ENCODE results near the gene ABCA8. TPM values are rescaled to one million over a fixed set of nuclear protein-coding genes. Genes with fewer than 3 reads are reported as not detected.

The ABCA8 gene
- total and polyA plus RNA-seq, 8 donors: 0.88 to 9.8 (median 2.9) TPM

- FAIRE-seq (no peak), ATAC-seq (no peak), DNase-seq (no peak)
- H3K4me1 ChIP-seq: no peaks in the 10 kb centered on the region
- H3K36me3 ChIP-seq: no peaks in the 10 kb centered on the region
- 49 to 61% methylated on average over 1 of the region's 1 CpG for WGBS, 2 donors
- H3K9me3 ChIP-seq: no peaks in the 10 kb centered on the region
- intact Hi-C loops (cut with DNase I): no loop called here
- H3K27ac ChIP-seq: no peak overlapping the region
- no peak for TF ChIP-seq CTCF (IDR thresholded peaks at IDR 0.05)
- no peak overlapping the region for H3K4me3 ChIP-seq
- H3K27me3 ChIP-seq: no peaks in the 10 kb centered on the region
These were observed 84.2 kb downstream of the ABCA8 start for GRCh38 chr17:68870976-68871375.

GRCh38 chr17:68870161-68870826 lies 84.9 kb downstream of the ABCA8 start:
- no peak overlapping the region for H3K4me3 ChIP-seq
- WGBS, 2 donors: 86 to 91% methylated on average over 3 of the region's 3 CpGs
- no peak for DNase-seq
- no peak overlapping the region for H3K27ac ChIP-seq
- H3K36me3 ChIP-seq: no peaks in the 10 kb centered on the region
- H3K9me3 ChIP-seq: no peaks in the 10 kb centered on the region
- ATAC-seq: no peak
- no peak for FAIRE-seq
- TF ChIP-seq CTCF (IDR thresholded peaks at IDR 0.05): no peak
- no peaks in the 10 kb centered on the region for H3K4me1 ChIP-seq
- H3K27me3 ChIP-seq: no peaks in the 10 kb centered on the region
- intact Hi-C loops (cut with DNase I): no loop called here

GRCh38 chr17:68868708-68869107 lies 86.5 kb downstream of the ABCA8 start:
- no peak overlapping the region for H3K27ac ChIP-seq
- ATAC-seq (peak in 3 of 4 donors; percentile 47 to 69 (median 51)), FAIRE-seq (no peak), DNase-seq (peak in 1 of 6 donors; percentile 25)
- no peaks in the 10 kb centered on the region for H3K36me3 ChIP-seq
- WGBS, 2 donors: 19 to 23% methylated on average over 3 of the region's 3 CpGs
- no peak overlapping the region for H3K4me3 ChIP-seq
- intact Hi-C loops (cut with DNase I): no loop called here
- no peaks in the 10 kb centered on the region for H3K9me3 ChIP-seq
- no peaks in the 10 kb centered on the region for H3K27me3 ChIP-seq
- no peak for TF ChIP-seq CTCF (IDR thresholded peaks at IDR 0.05)
- no peaks in the 10 kb centered on the region for H3K4me1 ChIP-seq

GRCh38 chr17:68867759-68868516 lies 87.3 kb downstream of the ABCA8 start:
- intact Hi-C loops (cut with DNase I): no loop called here
- WGBS, 2 donors: 62 to 65% methylated on average over 7 of the region's 7 CpGs
- H3K27ac ChIP-seq: no peak overlapping the region
- H3K36me3 ChIP-seq: no peaks in the 10 kb centered on the region
- DNase-seq (no peak), FAIRE-seq (no peak), ATAC-seq (no peak)
- H3K27me3 ChIP-seq: no peaks in the 10 kb centered on the region
- H3K9me3 ChIP-seq: no peaks in the 10 kb centered on the region
- H3K4me3 ChIP-seq: no peak overlapping the region
- no peaks in the 10 kb centered on the region for H3K4me1 ChIP-seq
- no peak for TF ChIP-seq CTCF (IDR thresholded peaks at IDR 0.05)

- no peak for TF ChIP-seq CTCF (IDR thresholded peaks at IDR 0.05)
- Histone ChIP-seq H3K27me3 (no peaks in the 10 kb centered on the region), H3K4me1 (no peaks in the 10 kb centered on the region), H3K36me3 (no peaks in the 10 kb centered on the region), H3K27ac (no peak overlapping the region), H3K4me3 (no peak overlapping the region), H3K9me3 (no peaks in the 10 kb centered on the region)
- intact Hi-C loops (cut with DNase I): no loop called here
- no peak for DNase-seq
- no peak for ATAC-seq
- FAIRE-seq: no peak
- 76 to 82% methylated on average over 2 of the region's 2 CpGs for WGBS, 2 donors
These were observed 89.6 kb downstream of the ABCA8 start for GRCh38 chr17:68865584-68865983.

Data from pancreas (tissue), 10 donors.